GM19023 (cell line): ENCODE measurements around the gene MRPL38.
"Not testable (repeated sequence)": the region's sequence is repeated elsewhere in the genome, so short reads cannot be mapped to it uniquely, and the experiment has no call there.

ENCODE experiments used
- ATAC-seq: cut with Tn5 transposase; IDR thresholded peaks from one replicate; pipeline ENCODE4 v1.9.1; 2021; ENCODE audit warnings: mild to moderate bottlenecking, moderate library complexity; ENCODE audit not compliant: unreplicated experiment

MRPL38 gene

DNA sequence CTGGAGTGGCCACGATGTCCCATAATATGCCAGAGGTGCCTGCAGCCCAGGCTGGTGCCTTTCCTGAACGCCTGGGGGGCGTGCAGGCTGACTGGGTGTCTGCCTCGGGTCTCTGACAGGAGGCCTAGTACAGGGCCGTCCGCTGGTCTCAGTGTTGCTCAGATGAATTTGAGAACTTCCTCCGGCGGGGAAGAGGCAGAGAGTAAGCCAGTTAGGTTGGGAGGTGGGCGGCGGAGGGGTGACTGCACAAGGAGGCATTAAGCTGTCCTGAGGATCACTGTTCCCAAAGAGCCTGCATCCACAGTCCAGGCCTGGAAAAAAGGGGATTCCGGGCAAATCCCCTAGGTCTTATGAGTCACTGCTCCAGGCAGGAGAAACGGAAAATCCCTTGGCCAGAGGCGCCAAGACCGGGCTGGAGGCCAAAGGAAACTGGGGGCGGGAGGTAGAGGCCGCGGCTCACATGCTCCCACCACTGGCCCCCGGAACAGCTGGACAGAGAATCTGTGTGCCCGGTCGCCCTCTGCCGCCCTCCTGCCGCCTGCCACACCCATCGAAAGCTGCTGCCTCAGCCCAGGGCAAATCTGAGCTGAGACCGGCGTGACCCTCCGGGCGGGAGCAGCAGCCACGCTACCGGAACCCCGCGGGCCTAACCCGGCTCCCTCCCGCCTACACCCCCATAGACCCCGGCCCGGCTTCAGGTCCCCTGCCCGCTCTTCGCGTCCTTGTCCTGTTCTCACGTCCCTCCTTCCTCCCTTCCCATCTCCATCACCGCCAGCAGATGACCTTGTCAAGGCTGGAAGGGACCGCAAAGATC is 27.5 kb downstream of the MRPL38 start:
- ATAC-seq = no peak

DNA sequence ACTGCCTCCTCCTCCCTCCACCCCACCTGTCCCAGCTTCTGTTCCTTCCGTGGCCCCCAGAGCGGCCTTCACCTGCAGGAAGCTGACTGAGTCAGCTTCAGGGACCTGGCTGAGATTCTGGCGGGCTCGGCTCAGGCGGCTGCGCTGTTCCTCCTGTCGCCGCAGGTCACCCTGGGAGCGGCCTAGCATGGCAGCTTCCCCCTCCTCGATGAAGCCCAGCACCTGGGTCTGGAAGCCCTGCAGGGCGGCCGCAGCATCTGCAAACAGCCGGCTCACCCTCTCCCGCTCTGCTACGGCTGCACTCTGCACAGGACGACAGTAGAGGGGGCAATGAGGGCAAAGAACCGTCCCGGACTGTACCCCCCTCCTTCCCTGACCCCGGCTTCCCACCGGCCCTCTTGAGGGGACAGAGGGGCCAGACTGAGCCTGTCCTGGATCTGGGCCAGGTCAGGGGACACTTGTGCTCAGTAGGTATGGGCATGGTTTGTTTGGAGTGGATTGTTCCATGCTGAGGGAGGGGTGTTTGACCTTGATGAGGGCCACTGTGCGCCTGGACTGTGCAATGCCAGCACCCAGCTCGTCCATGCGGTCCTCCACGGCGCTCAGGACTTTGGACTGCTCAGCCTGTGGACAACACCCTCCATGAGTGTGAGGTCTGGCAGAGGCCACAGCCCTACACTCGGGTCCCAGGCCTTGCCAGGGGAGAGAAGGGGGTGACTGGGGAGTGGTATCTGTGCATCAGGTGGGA is 28.3 kb downstream of the MRPL38 start:
- ATAC-seq = no peak

DNA sequence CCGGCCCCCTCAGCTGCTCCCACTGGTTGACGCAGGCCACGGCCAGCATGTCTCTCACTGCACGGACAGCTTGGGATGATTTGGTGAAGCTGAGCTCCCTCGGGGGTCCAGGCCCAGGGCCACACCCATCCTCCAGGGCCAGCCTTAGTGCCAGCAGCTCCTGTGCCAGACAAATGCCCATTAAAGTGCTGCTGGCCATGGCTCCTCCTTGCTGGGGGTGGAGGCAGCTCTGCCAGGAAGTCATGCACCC is 28.8 kb downstream of the MRPL38 start:
- no peak for ATAC-seq

DNA sequence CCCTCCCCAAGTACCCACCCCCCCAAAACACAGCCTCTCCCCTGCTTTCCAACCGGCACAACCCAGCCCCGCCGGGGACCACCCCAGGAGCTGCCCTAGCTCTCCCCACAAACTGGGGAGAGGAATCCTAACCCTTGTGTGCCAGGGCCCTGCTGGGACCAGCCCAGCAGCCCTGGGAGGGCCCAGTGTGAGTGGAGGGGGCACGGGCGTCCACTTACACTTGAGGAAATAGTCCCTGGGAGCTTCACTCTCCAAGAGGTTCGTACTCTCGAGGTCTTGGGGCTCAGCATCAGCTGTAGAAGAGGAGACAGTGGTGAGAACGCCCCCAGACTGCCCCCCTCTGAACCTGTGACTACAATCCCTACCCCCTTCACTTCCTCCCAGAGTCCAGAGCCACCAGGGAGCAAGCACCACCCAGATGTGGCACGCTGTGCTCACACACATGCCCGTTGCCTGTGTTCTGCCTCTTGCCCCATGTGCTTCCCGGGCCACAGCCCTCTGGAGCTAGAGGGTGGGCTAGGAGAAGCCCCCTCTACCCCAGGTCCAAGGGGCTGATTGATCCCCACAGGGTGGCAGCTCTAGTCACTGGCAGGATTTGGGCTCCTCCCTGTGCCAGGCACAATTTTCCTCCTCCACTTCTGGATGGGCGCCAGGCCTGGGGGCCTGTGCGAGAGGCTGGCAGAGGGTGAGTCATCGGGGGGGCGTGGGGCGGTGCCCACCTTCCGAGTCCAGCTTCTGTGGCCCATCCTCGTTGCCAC is 29.3 kb downstream of the MRPL38 start:
- no peak for ATAC-seq

DNA sequence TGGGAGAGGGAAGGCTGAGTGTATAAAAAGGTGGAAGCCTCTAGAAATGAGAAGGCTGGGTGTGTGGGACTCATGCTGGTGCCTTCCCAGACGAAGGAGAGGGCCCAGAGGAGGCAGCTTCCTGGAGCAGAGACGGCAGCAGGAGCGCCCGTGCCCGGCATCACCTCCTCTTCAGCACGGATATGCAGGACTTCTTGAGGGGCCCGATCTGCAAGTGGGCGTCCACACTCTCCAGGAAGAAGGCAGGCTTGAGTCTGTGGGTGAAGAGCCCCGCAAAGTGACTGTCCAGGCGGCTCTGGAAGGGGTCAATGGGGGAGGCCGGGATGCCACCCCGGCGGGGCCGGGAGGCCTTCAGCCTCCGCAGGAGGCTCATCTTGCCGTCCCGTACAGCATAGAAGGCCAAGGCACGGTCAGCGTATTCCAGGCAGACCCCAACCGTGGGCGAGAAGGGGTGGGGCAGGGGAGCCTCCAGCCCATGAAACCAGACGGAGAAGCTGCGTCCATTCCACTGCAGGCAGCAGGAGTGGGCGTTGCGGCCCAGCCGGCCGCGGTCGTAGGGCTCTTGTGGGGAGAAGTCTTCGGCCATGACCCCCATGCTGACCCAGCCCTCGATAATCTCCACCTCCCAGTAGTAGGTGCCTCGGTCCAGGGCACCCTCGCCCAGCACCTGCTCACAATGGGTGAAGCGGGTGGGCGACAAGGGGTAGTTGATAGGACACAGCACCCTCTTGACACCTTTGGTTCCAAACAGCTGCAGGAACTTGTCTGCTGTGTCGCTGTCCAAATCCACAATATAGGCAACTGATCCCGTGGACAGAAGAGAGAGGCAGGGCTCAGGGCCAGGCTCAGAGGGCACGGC is 30.1 kb downstream of the MRPL38 start:
- ATAC-seq = no peak

DNA sequence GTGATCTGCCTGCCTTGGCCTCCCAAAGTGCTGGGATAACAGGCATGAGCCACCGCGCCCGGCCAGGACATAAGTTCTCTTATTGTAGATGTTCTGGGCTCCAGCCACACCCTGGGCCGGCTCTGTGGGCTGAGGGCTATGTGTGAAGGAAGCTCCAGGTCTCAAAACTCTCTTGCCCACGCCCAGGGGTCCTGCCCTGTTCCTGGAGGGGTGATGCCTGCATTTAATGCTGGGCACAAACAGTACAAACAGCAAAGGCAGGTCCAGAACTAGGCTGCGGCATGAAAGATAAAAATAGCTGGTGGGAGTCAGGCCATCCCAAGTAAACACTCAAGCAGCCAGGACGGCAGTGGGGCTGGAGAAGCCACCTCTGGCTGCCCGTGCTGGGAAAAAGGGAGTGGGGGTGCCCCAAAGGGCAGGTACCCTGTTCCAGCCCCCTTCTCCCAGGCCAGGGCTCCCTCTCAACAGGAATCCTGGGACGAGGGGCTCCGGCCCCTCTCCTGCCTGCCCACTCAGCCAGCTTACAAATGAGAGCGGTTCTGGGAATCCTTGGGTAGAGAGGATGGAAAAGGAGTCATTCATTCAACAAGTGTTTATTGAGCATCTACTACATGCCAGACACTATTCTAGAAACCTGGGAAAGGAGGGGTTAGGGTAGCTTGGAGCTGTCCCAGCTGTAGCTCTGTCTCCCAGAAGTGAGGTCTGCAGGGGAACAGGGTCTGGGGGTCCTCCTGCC is 30.9 kb downstream of the MRPL38 start:
- no peak for ATAC-seq

DNA sequence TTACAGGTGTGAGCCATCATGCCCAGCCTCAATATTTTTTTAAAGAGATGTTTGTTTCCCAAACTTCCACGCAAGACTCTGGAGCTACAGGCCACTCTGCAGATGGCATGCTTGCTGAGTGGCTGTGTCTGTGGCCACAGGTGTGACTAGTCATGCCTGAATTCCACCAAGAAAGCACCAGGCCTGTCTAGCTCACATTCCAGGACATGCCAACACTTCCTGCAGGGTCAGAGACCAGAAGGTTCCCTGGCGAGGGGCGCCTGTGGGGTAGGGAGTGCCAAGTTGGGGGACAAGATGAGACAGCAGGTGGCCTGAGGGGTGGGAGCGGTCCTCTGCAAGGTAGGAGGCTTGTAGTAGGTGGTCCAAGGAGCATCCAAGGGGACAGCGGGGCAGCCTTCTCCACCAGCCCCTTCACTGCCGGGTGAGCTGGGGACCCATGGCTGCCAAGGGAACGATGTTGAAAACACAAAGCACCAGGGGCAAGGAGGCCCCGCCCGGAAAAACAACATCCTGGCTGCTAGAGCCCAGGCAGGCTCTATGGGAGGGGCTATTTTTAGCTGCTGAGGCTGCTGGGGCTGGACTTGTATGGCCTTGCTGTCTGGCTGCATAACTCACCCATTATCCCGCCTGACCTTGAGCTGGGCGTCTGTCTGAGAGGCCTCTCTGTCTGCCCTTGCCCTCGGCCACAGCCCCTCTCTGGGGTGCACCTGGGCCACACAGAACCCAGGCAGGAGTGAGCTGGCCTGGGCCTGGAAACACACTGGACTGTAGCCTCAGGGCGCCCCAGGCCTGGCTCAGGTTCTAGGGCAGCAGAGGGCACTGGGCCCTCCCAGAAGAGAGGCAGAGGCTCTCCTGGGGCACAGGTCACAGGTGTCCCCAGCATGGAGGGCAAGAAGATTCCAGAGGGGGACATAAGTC is 32.0 kb downstream of the MRPL38 start:
- ATAC-seq = no peak

DNA sequence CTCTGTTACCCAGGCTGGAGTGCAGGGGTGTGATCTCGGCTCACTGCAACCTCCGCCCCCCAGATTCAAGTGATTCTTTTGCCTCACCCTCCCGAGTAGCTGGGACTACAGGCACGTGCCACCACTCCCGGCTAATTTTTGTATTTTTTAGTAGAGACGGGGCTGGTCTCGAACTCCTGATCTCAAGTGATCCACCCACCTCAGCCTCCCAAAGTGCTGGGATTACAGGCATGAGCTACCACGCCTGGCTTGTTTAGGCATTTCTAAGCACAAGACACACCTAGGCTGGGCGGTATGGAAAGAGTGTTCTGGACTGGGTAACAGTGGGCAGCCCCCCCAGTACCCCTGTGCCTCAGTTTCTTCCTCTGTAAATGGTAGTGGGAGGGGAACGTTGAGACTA is 34.5 kb downstream of the MRPL38 start:
- not testable (repeated sequence) for ATAC-seq

DNA sequence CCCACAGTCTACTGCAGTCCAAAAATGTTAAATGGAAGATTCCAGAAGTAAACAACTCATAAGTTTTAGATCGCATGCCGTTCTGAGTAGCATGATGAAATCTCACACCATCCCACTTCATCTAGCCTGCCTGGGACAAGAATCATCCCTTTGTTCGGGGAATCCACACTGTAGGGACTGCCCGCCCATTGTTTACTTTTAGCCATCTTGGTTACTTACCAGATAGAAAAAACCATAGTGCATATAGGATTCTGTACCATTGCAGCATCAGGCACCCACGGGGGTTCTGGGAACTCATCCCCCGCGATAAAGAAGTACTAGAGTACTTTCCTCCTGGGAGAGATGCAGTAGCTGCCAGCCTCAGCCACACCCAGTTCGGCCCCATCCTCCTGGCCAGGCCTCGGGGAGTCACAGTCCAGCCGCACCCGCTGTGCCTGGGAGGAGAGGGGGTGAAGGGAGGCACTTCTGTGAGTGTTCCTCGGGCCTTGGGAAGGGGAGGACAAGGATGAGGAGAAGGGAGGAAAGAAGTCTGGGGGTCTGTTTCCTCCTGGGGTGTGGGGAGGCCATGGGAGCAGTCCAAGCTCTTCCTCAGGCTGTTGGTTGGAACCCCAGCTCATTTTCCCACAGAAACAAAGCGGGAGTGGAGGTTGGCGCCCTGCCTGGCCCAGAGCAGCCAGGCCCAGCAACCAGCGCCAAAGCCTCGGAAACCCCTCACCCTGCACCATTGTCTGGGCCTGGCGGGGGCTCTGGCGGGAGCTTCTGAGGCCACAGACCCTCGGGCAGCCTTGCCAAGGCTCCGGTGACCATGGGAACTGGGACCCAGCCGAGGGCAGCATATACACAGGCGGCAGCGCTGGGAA is 35.2 kb downstream of the MRPL38 start:
- no peak for ATAC-seq

DNA sequence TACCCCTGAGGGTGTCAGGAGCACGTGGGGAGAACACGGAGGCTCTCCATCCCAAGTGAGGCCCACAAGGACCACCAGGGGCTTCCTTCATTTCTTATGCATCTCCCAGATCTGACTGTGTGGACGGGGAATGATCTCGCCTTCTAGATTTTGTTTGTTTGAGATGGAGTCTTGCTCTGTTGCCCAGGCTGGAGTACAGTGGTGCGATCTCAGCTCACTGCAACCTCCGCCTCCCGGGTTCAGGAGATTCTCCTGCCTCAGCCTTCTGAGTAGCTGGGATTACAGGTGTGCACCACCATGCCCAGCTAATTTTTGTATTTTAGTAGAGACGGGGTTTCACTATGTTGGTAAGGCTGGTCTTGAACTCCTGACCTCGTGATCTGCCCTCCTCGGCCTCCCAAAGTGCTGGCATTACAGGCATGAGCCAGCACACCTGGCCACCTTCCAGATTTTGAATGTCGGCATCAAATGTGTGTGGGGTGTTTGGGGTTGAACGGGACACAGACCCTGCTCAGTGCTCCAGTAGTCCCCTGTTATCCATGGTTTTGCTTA is 35.9 kb downstream of the MRPL38 start:
- not testable (repeated sequence) for ATAC-seq

DNA sequence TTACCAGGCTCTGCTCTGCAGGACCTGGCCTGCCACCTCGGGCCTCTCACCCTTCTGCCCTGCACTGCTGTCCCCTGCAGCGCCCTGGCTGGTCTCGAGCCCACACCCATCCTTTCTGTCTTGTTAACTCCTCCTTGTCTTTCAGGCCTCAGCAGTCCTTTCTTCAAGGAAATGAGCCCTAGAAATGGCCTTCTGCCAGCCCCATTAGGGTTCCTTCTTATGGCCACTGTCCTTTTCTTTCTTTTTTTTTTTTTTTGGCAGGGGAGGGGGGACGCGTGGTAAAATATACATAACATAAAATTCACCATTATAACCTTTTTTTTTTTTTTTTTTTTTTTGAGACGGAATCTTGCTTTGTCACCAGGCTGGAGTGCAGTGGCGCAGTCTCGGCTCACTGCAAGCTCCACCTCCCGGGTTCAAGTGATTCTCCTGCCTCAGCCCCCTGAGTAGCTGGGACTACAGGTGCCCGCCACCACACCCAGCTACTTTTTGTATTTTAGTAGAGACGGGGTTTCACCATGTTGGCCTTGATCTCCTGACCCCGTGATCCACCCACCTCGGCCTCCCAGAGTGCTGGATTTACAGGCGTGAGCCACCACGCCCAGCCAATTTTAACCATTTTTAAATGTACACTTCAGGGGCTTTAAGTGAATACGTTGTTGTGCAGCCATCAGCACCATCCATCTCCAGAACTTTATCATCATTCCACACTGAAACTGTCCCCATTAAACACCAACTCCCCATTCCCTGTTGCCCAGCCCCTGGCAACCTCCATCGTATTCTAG is 39.1 kb downstream of the MRPL38 start:
- ATAC-seq = not testable (repeated sequence)

DNA sequence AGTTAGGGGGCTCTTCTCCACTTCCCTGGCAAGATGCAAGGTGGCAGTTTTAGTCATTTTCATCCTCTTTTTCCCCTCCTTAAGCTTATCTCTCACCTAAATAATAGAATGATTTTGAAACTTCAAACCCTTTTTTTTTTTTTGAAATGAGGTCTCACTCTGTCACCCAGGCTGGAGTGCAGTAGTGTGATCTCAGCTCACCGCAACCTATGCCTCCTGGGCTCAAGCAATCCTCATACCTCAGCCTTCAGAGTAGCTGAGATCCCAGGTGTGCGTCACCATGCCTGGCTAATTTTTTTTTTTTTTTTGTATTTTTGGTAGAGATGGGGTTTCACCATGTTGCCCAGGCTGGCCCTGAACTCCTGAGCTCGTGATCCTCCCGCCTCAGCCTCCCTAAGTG is 39.8 kb downstream of the MRPL38 start:
- ATAC-seq = not testable (repeated sequence)

DNA sequence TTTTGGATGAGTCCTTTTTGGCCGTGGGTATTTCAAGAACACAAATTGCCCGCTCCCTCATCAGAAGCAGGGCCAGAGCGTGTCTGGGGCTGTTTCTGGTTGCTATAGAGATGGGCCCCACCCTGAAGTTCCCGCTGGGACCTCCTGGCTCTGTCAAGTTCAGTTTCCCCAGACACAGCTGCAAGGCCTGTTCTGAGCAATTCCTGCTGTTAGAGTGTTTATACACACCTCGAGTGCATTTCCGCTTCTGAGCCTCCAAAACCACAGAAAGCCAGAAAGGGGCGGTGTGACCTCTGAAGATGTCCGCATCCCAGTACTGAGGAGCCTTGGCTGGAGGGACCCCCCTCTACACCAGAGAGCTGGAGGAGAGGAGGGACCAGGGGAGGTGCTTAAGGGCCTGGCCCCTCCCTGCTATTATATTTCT is 40.2 kb downstream of the MRPL38 start:
- ATAC-seq = peak; percentile 77

DNA sequence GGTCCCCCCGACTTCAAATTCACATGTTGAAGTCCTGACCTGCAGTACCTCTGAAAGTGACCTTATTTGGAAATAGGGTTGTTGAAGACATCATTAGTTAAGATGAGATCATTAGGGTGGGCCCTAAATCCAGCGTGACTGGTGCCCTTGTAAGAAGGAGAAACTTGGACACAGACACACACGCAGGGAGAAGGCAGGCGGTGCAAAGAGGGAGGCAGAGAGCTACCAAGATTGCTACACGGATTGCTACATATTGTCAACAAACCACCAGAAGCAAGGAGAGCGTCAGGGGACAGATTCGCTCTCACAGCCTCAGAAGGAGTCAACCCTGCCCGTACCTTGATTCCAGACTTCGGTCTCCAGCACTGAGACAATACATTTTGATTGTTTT is 42.8 kb downstream of the MRPL38 start:
- no peak for ATAC-seq

DNA sequence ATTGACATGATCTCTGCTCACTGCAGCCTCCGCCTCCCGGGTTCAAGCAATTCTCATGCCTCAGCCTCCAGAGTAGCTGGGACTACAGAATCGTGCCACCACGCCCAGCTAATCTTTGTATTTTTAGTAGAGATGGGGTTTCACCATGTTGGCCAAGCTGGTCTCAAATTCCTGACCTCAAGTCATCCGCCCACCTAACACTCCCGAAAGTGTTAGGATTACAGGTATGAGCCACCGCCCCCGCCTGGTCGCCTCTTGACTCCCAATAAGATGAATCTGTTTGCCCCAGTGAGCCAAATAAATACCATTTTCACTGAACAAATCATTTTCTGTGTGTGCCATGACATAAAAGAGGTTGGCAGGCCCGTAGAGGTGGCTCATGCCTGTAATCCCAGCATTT is 45.3 kb downstream of the MRPL38 start:
- ATAC-seq = not testable (repeated sequence)

DNA sequence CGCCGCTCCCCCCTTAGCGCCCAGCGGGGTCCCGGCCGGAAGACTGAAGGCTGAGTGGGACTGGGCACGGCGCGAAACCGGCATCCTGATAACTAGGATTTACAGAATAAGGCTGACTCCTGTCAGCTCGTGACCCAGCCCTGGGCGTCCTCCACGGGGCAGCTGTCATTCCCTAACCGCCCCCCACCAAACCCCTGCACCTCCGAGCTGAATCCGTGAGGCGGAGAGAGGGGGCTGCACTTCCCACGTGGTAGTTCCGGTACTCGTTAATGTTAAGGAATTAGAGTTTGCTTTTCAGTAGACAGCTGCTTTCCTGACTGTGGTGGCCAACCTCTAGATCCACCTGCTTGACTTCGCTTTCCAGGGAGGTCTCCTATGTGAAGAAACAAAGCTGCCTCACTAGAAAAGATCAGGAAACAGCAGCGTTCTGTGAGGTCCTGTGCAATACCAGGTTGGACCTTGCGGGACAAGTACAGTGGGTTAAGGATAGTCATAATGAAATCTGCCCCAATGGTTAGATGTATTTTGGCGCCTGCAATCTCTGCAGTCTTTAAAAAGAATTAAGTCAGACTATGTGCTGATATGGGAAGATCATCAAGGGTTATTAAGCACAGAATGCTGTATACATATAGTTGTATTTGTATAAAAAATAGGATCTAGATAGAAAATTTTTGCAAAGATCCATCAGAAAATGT is 48.5 kb downstream of the MRPL38 start:
- no peak for ATAC-seq
